DMS53 (cell line): ENCODE measurements around the gene TBPL1.
"Not testable (repeated sequence)": the region's sequence is repeated elsewhere in the genome, so short reads cannot be mapped to it uniquely, and the experiment has no call there.

ENCODE experiments used
- DNase-seq: peaks from one replicate; lab custom pipeline; 2025; lab: John Stamatoyannopoulos, UW

TBPL1 gene

GRCh38 chr6:133952815-133953633, at the start of gene TBPL1:
TBPL1 (plus strand) TSS chr6:133953224; CDS start chr6:133980126, 26,902 bp downstream.
- DNase-seq = peak; percentile 94

GRCh38 chr6:133903855-133904254, 49.2 kb upstream of the TBPL1 start:
- no peak for DNase-seq

- no peak for DNase-seq
These were observed 47.0 kb upstream of the TBPL1 start for GRCh38 chr6:133906050-133906449.

- DNase-seq = peak; percentile 89
These were observed 36.3 kb upstream of the TBPL1 start for GRCh38 chr6:133916650-133917151.

- DNase-seq = no peak
These were observed 35.2 kb upstream of the TBPL1 start for GRCh38 chr6:133917781-133918180.

- no peak for DNase-seq
These were observed 34.7 kb upstream of the TBPL1 start for GRCh38 chr6:133918208-133918930.

GRCh38 chr6:133919362-133919761, 33.7 kb upstream of the TBPL1 start:
- DNase-seq = no peak

- DNase-seq = peak; percentile 88
These were observed 31.7 kb upstream of the TBPL1 start for GRCh38 chr6:133921249-133921859.

- peak; percentile 80 for DNase-seq
These were observed 29.0 kb upstream of the TBPL1 start for GRCh38 chr6:133923938-133924593.

- DNase-seq = not testable (repeated sequence)
These were observed 21.8 kb upstream of the TBPL1 start for GRCh38 chr6:133931221-133931620.

- not testable (repeated sequence) for DNase-seq
These were observed 16.7 kb upstream of the TBPL1 start for GRCh38 chr6:133936352-133936751.

GRCh38 chr6:133937909-133938308, 15.1 kb upstream of the TBPL1 start:
- no peak for DNase-seq

GRCh38 chr6:133938533-133938932, 14.5 kb upstream of the TBPL1 start:
- DNase-seq = no peak

- peak; percentile 8 for DNase-seq
These were observed 13.0 kb upstream of the TBPL1 start for GRCh38 chr6:133939778-133940667.

- DNase-seq = peak; percentile 7
These were observed 7.9 kb upstream of the TBPL1 start for GRCh38 chr6:133945158-133945557.

GRCh38 chr6:133947302-133947900, 5.6 kb upstream of the TBPL1 start:
- DNase-seq = peak; percentile 4

GRCh38 chr6:133948472-133948871, 4.6 kb upstream of the TBPL1 start:
- no peak for DNase-seq

GRCh38 chr6:133951227-133951626, 1.8 kb upstream of the TBPL1 start:
- no peak for DNase-seq

- DNase-seq = peak; percentile 78
These were observed 876 bp upstream of the TBPL1 start for GRCh38 chr6:133951881-133952814.
